BE2C (cell line): ENCODE data around the gene PPFIA1.

Source experiments
- DNase-seq: peaks from one replicate; pipeline ENCODE4 v3.0.0-alpha.2; 2020
- H3K27me3 ChIP-seq: fragments of 250-450 bp; sonication (Bioruptor Pico); 2 replicates; pipeline ENCODE4 v1.5.1; 2020; ENCODE audit warnings: mild to moderate bottlenecking
- H3K36me3 ChIP-seq: fragments of 250-450 bp; sonication (Bioruptor Pico); 2 replicates; pipeline ENCODE4 v1.5.1; 2020; ENCODE audit warnings: mild to moderate bottlenecking
- H3K4me1 ChIP-seq: fragments of 250-450 bp; sonication (Bioruptor Pico); 2 replicates; pipeline ENCODE4 v1.5.1; 2020
- H3K4me3 ChIP-seq: 2 replicates; pipeline ENCODE4 v1.5.1; 2011; ENCODE audit warnings: low read depth, low read length
- H3K9me3 ChIP-seq: fragments of 250-450 bp; sonication (Bioruptor Pico); 2 replicates; pipeline ENCODE4 v1.5.1; 2020
- CTCF ChIP-seq: IDR thresholded peaks from 2 replicates; pipeline ENCODE4 v1.5.1; 2012; ENCODE audit warnings: mild to moderate bottlenecking, low read depth, low read length

PPFIA1 gene

GRCh38 chr11:70397336-70397982, 127.0 kb downstream of the PPFIA1 start:
- TF ChIP-seq CTCF, result no peak
- H3K4me1 ChIP-seq, result no peaks in the 10 kb centered on the region
- no peaks in the 10 kb centered on the region for H3K27me3 ChIP-seq
- peaks cover 25% of the 10 kb centered on the region for H3K36me3 ChIP-seq
- H3K9me3 ChIP-seq, result no peaks in the 10 kb centered on the region
- H3K4me3 ChIP-seq, result peak overlapping the region; percentile 98
- DNase-seq, result no peak

GRCh38 chr11:70397983-70398833, 127.7 kb downstream of the PPFIA1 start, which contains the start of gene CTTN:
TSS of gene CTTN (plus strand) at chr11:70398529. CDS start at chr11:70407298, 8,769 bp downstream.
- H3K9me3 ChIP-seq, result no peaks in the 10 kb centered on the region
- H3K27me3 ChIP-seq, result no peaks in the 10 kb centered on the region
- H3K4me1 ChIP-seq, result no peaks in the 10 kb centered on the region
- peaks cover 24% of the 10 kb centered on the region for H3K36me3 ChIP-seq
- H3K4me3 ChIP-seq, result peak within 1 kb of the TSS; percentile 98
- DNase-seq, result peak; percentile 98
- no peak for TF ChIP-seq CTCF

GRCh38 chr11:70398834-70399680, 128.6 kb downstream of the PPFIA1 start:
- peak overlapping the region; percentile 98 for H3K4me3 ChIP-seq
- H3K4me1 ChIP-seq, result no peaks in the 10 kb centered on the region
- no peaks in the 10 kb centered on the region for H3K27me3 ChIP-seq
- H3K9me3 ChIP-seq, result no peaks in the 10 kb centered on the region
- H3K36me3 ChIP-seq, result peaks cover 18% of the 10 kb centered on the region
- TF ChIP-seq CTCF, result no peak
- DNase-seq, result no peak

GRCh38 chr11:70399681-70400112, 129.2 kb downstream of the PPFIA1 start:
- no peak for DNase-seq
- no peak for TF ChIP-seq CTCF
- H3K9me3 ChIP-seq, result no peaks in the 10 kb centered on the region
- H3K36me3 ChIP-seq, result peaks cover 11% of the 10 kb centered on the region
- H3K27me3 ChIP-seq, result no peaks in the 10 kb centered on the region
- peak overlapping the region; percentile 98 for H3K4me3 ChIP-seq
- no peaks in the 10 kb centered on the region for H3K4me1 ChIP-seq

- no peak overlapping the region for H3K4me3 ChIP-seq
- TF ChIP-seq CTCF, result no peak
- H3K36me3 ChIP-seq, result peaks cover 2% of the 10 kb centered on the region; the same call in 1 of the 2 replicates
- DNase-seq, result no peak
- no peaks in the 10 kb centered on the region for H3K9me3 ChIP-seq
- no peaks in the 10 kb centered on the region for H3K4me1 ChIP-seq
- H3K27me3 ChIP-seq, result no peaks in the 10 kb centered on the region
Observed at GRCh38 chr11:70400643-70401042, 130.2 kb downstream of the PPFIA1 start.
